HCEC 1CT (cell line): Measurements from ENCODE around the gene ZNF816.
"Not testable (repeated sequence)": the region's sequence is repeated elsewhere in the genome, so short reads cannot be mapped to it uniquely, and the experiment has no call there.

Experiments
- DNase-seq: peaks from one replicate; pipeline ENCODE4 v3.0.0-alpha.2; 2017

ZNF816 gene

GRCh38 chr19:52959613-52960295 lies 2.9 kb downstream of the ZNF816 start:
- no peak for DNase-seq

GRCh38 chr19:52957591-52957990 lies 5.1 kb downstream of the ZNF816 start:
- DNase-seq, result no peak

- DNase-seq, result no peak
Observed at GRCh38 chr19:52956917-52957316, 5.8 kb downstream of the ZNF816 start.

- DNase-seq, result no peak
Observed at GRCh38 chr19:52949422-52949821, 13.3 kb downstream of the ZNF816 start.

- DNase-seq, result no peak
Observed at GRCh38 chr19:52948025-52948770, 14.5 kb downstream of the ZNF816 start.

GRCh38 chr19:52946322-52947310 lies 16.1 kb downstream of the ZNF816 start:
- DNase-seq, result no peak

- DNase-seq, result no peak
Observed at GRCh38 chr19:52945652-52946321, 16.9 kb downstream of the ZNF816 start.

GRCh38 chr19:52944703-52945493 lies 17.8 kb downstream of the ZNF816 start:
- not testable (repeated sequence) for DNase-seq

- DNase-seq, result no peak
Observed at GRCh38 chr19:52943884-52944643, 18.6 kb downstream of the ZNF816 start.

- DNase-seq, result no peak
Observed at GRCh38 chr19:52943134-52943883, 19.4 kb downstream of the ZNF816 start.

GRCh38 chr19:52942386-52943133 lies 20.1 kb downstream of the ZNF816 start:
- peak; percentile 73 for DNase-seq

- peak; percentile 26 for DNase-seq
Observed at GRCh38 chr19:52941941-52942385, 20.7 kb downstream of the ZNF816 start.

GRCh38 chr19:52941523-52941922 lies 21.2 kb downstream of the ZNF816 start:
- DNase-seq, result not testable (repeated sequence)

- DNase-seq, result not testable (repeated sequence)
Observed at GRCh38 chr19:52940905-52941304, 21.8 kb downstream of the ZNF816 start.

- no peak for DNase-seq
Observed at GRCh38 chr19:52938761-52939160, 23.9 kb downstream of the ZNF816 start.

- DNase-seq, result no peak
Observed at GRCh38 chr19:52936954-52937325, 25.7 kb downstream of the ZNF816 start.

- no peak for DNase-seq
Observed at GRCh38 chr19:52936151-52936953, 26.3 kb downstream of the ZNF816 start.

GRCh38 chr19:52935434-52935833 lies 27.2 kb downstream of the ZNF816 start:
- DNase-seq, result peak; percentile 93
